ENCODE measurements around the gene TSPAN3.

DNA sequence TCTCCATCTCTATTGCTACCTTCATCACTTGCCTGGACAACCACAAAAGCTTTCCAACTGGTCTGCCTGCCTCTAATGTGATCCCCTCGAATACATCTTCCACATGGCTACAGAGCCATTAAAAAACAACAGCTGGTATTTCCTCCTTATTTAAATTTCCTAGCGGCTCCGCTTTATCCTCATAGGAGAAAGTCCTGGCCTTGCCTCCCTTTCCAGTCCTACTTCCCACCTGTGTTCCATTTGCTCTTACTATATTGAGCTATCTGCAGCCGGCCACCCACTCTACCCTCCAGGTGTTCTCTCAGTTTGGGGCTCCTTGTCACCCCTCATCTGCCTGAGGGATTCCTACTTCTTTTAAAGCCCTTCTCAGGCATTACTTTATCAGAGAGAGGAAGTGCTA, 49.7 kb upstream of the TSPAN3 start:
- TF ChIP-seq, protein P1, sequence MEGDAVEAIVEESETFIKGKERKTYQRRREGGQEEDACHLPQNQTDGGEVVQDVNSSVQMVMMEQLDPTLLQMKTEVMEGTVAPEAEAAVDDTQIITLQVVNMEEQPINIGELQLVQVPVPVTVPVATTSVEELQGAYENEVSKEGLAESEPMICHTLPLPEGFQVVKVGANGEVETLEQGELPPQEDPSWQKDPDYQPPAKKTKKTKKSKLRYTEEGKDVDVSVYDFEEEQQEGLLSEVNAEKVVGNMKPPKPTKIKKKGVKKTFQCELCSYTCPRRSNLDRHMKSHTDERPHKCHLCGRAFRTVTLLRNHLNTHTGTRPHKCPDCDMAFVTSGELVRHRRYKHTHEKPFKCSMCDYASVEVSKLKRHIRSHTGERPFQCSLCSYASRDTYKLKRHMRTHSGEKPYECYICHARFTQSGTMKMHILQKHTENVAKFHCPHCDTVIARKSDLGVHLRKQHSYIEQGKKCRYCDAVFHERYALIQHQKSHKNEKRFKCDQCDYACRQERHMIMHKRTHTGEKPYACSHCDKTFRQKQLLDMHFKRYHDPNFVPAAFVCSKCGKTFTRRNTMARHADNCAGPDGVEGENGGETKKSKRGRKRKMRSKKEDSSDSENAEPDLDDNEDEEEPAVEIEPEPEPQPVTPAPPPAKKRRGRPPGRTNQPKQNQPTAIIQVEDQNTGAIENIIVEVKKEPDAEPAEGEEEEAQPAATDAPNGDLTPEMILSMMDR (IDR thresholded peaks at IDR 0.05) = no peak
- TF ChIP-seq POLR2A (IDR thresholded peaks at IDR 0.05) (no peak), EP300 (IDR thresholded peaks at IDR 0.05) (no peak)
